HUES64 (cell line): ENCODE results near the gene MAMDC4.

Source experiments
- H3K27ac ChIP-seq: 2 replicates; pipeline ENCODE4 v1.7.0; 2013; ENCODE audit warnings: low read depth, low read length, inconsistent platforms
- H3K27me3 ChIP-seq: 2 replicates; pipeline ENCODE4 v1.6.1; 2013; ENCODE audit warnings: mild to moderate bottlenecking, low read length; ENCODE audit not compliant: insufficient read depth
- H3K36me3 ChIP-seq: 2 replicates; pipeline ENCODE4 v1.6.1; 2013; ENCODE audit warnings: mild to moderate bottlenecking, low read length; ENCODE audit not compliant: insufficient read depth
- H3K4me1 ChIP-seq: 2 replicates; pipeline ENCODE4 v1.6.1; 2013; ENCODE audit warnings: mild to moderate bottlenecking, low read length, moderate library complexity; ENCODE audit not compliant: insufficient read depth
- H3K4me3 ChIP-seq: 2 replicates; pipeline ENCODE4 v1.5.1; 2013; ENCODE audit warnings: mild to moderate bottlenecking, low read length, moderate library complexity
- H3K9ac ChIP-seq: 2 replicates; pipeline ENCODE4 v1.6.1; 2013; ENCODE audit warnings: mild to moderate bottlenecking, low read depth, low read length
- H3K9me3 ChIP-seq: 2 replicates; pipeline ENCODE4 v1.6.1; 2013; ENCODE audit warnings: low read depth, low read length; ENCODE audit not compliant: insufficient read depth
- WGBS: fragments of 150-250, 120-280 bp; methylation state at CpG from one replicate; pipeline ENCODE4 v1.1.7; 2013; ENCODE audit warnings: missing lambda C conversion rate; 5-methylcytosine and 5-hydroxymethylcytosine counted together

The MAMDC4 gene

GRCh38 chr9:136896027-136896426 is 43.9 kb downstream of the MAMDC4 start:
- Histone ChIP-seq H3K9ac (no peak overlapping the region; the same call in 1 of the 2 replicates), H3K4me3 (no peak overlapping the region), H3K36me3 (peaks cover 39% of the 10 kb centered on the region), H3K27me3 (no peaks in the 10 kb centered on the region), H3K4me1 (no peaks in the 10 kb centered on the region), H3K27ac (no peak overlapping the region), H3K9me3 (no peaks in the 10 kb centered on the region)
- 86% methylated on average over 11 of the region's 11 CpGs for WGBS

GRCh38 chr9:136898483-136899100 is 46.4 kb downstream of the MAMDC4 start:
- Histone ChIP-seq H3K27ac (no peak overlapping the region), H3K36me3 (peaks cover 52% of the 10 kb centered on the region)
- 95% methylated on average over 20 of the region's 21 CpGs for WGBS

GRCh38 chr9:136899196-136899595 is 47.0 kb downstream of the MAMDC4 start:
- Histone ChIP-seq H3K27ac (no peak overlapping the region), H3K36me3 (peaks cover 55% of the 10 kb centered on the region), H3K9me3 (no peaks in the 10 kb centered on the region), H3K9ac (no peak overlapping the region), H3K4me3 (no peak overlapping the region), H3K4me1 (no peaks in the 10 kb centered on the region; the same call in 1 of the 2 replicates), H3K27me3 (no peaks in the 10 kb centered on the region)
- WGBS = 89% methylated on average over 9 of the region's 9 CpGs

More at GRCh38 chr9:136898483-136899100, 46.4 kb downstream of the MAMDC4 start:
- no peak overlapping the region for H3K4me3 ChIP-seq
- no peaks in the 10 kb centered on the region; the same call in 1 of the 2 replicates for H3K4me1 ChIP-seq
- H3K9me3 ChIP-seq = no peaks in the 10 kb centered on the region
- no peak overlapping the region; the same call in 1 of the 2 replicates for H3K9ac ChIP-seq
- H3K27me3 ChIP-seq = no peaks in the 10 kb centered on the region

- peaks cover 63% of the 10 kb centered on the region for H3K36me3 ChIP-seq
- H3K27ac ChIP-seq = no peak overlapping the region
- no peak overlapping the region for H3K4me3 ChIP-seq
- H3K9me3 ChIP-seq = no peaks in the 10 kb centered on the region
- 93% methylated on average over 10 of the region's 10 CpGs for WGBS
- H3K9ac ChIP-seq = no peak overlapping the region
- H3K4me1 ChIP-seq = no peaks in the 10 kb centered on the region; the same call in 1 of the 2 replicates
- H3K27me3 ChIP-seq = no peaks in the 10 kb centered on the region
These were observed 48.4 kb downstream of the MAMDC4 start for GRCh38 chr9:136900556-136900955.

- WGBS = 94% methylated on average over 13 of the region's 13 CpGs
- no peak overlapping the region for H3K4me3 ChIP-seq
- H3K36me3 ChIP-seq = peaks cover 66% of the 10 kb centered on the region
- no peaks in the 10 kb centered on the region; the same call in 1 of the 2 replicates for H3K4me1 ChIP-seq
- no peak overlapping the region for H3K27ac ChIP-seq
- no peaks in the 10 kb centered on the region for H3K9me3 ChIP-seq
- no peak overlapping the region for H3K9ac ChIP-seq
- no peaks in the 10 kb centered on the region for H3K27me3 ChIP-seq
These were observed 48.9 kb downstream of the MAMDC4 start for GRCh38 chr9:136900988-136901515.

- Histone ChIP-seq H3K9me3 (no peaks in the 10 kb centered on the region), H3K27ac (no peak overlapping the region), H3K36me3 (peaks cover 72% of the 10 kb centered on the region), H3K9ac (no peak overlapping the region), H3K27me3 (no peaks in the 10 kb centered on the region), H3K4me1 (no peaks in the 10 kb centered on the region; the same call in 1 of the 2 replicates), H3K4me3 (no peak overlapping the region)
- 89% methylated on average over 20 of the region's 20 CpGs for WGBS
These were observed 49.5 kb downstream of the MAMDC4 start for GRCh38 chr9:136901516-136902258.

- Histone ChIP-seq H3K4me3 (no peak overlapping the region), H3K36me3 (peaks cover 78% of the 10 kb centered on the region), H3K27ac (no peak overlapping the region), H3K9me3 (no peaks in the 10 kb centered on the region), H3K4me1 (no peaks in the 10 kb centered on the region; the same call in 1 of the 2 replicates), H3K27me3 (no peaks in the 10 kb centered on the region), H3K9ac (no peak overlapping the region)
- 94% methylated on average over 15 of the region's 15 CpGs for WGBS
These were observed 50.2 kb downstream of the MAMDC4 start for GRCh38 chr9:136902259-136902821.

GRCh38 chr9:136903041-136903554 is 51.0 kb downstream of the MAMDC4 start:
- WGBS = 97% methylated on average over 12 of the region's 12 CpGs
- no peaks in the 10 kb centered on the region; the same call in 1 of the 2 replicates for H3K4me1 ChIP-seq
- no peak overlapping the region for H3K4me3 ChIP-seq
- no peaks in the 10 kb centered on the region for H3K9me3 ChIP-seq
- H3K36me3 ChIP-seq = peaks cover 86% of the 10 kb centered on the region
- H3K27me3 ChIP-seq = no peaks in the 10 kb centered on the region
- H3K27ac ChIP-seq = no peak overlapping the region
- no peak overlapping the region for H3K9ac ChIP-seq

- H3K36me3 ChIP-seq = peaks cover 81% of the 10 kb centered on the region
- no peaks in the 10 kb centered on the region for H3K9me3 ChIP-seq
- no peaks in the 10 kb centered on the region; the same call in 1 of the 2 replicates for H3K4me1 ChIP-seq
- H3K27ac ChIP-seq = no peak overlapping the region
- no peak overlapping the region for H3K4me3 ChIP-seq
- 94% methylated on average over 3 of the region's 4 CpGs for WGBS
- no peaks in the 10 kb centered on the region for H3K27me3 ChIP-seq
- H3K9ac ChIP-seq = no peak overlapping the region
These were observed 54.1 kb downstream of the MAMDC4 start for GRCh38 chr9:136906266-136906665.

GRCh38 chr9:136907011-136907914 is 55.1 kb downstream of the MAMDC4 start:
- no peaks in the 10 kb centered on the region for H3K4me1 ChIP-seq
- no peak overlapping the region for H3K4me3 ChIP-seq
- H3K9me3 ChIP-seq = no peaks in the 10 kb centered on the region
- H3K36me3 ChIP-seq = peaks cover 74% of the 10 kb centered on the region
- no peaks in the 10 kb centered on the region for H3K27me3 ChIP-seq
- no peak overlapping the region for H3K27ac ChIP-seq
- 96% methylated on average over 29 of the region's 29 CpGs for WGBS
- no peak overlapping the region for H3K9ac ChIP-seq
